Ovary (tissue), 9 donors: ENCODE measurements around the gene SLC11A2. TPM values are rescaled to one million over a fixed set of nuclear protein-coding genes. Genes with fewer than 3 reads are reported as not detected.

ENCODE experiments used
- DNase-seq, 5 donors: peaks; one replicate each; pipeline ENCODE4 v3.0.0-alpha.2; 2019 to 2020
- H3K27ac ChIP-seq, 2 donors: fragments of 200-600 bp; one replicate each; pipeline versions ENCODE4 v1.5.1 to v1.8.0; 2019 to 2022
- H3K27me3 ChIP-seq: fragments of 200-600 bp; one replicate; pipeline ENCODE4 v1.8.0; 2022
- H3K36me3 ChIP-seq: fragments of 200-600 bp; sonication (generic); one replicate; pipeline ENCODE4 v1.5.1; 2019
- H3K4me1 ChIP-seq: one replicate; pipeline ENCODE4 v1.8.1; 2013; ENCODE audit warnings: mild to moderate bottlenecking, moderate library complexity; ENCODE audit not compliant: insufficient read depth
- H3K4me3 ChIP-seq: fragments of 200-600 bp; sonication (generic); one replicate; pipeline ENCODE4 v1.5.1; 2017
- H3K9me3 ChIP-seq, 2 donors: fragments of 200-600 bp in 1 of 2; sonication (generic) in 1 of 2; one replicate each; pipeline versions ENCODE4 v1.5.1 to v1.8.1; 2013 to 2019; ENCODE audit warnings: mild to moderate bottlenecking in 1 of 2, moderate library complexity in 1 of 2
- EP300 ChIP-seq: sonication (generic); formaldehyde crosslinking; IDR thresholded peaks from one replicate; pipeline ENCODE4 v1.6.1; 2017; ENCODE audit warnings: antibody characterized with exemption
- POLR2A ChIP-seq: fragments of 450-650 bp; IDR thresholded peaks from one replicate; pipeline ENCODE4 v1.6.1; 2017; ENCODE audit warnings: antibody characterized with exemption, mild to moderate bottlenecking, moderate library complexity
- WGBS, 3 donors: extraction: QIAGEN DNeasy Blood & Tissue Kit in 1 of 3; methylation state at CpG; one replicate each; pipeline versions ENCODE4 v1.1.5 to v1.1.7; 2013 to 2017; 5-methylcytosine and 5-hydroxymethylcytosine counted together
- intact Hi-C, 4 donors: fragments of 100-400 bp; cut with DNase I; formaldehyde crosslinking; loops; one replicate each; pipeline versions ENCODE4 v1.11.0 to v1.15.1; 2022 to 2023
- polyA plus RNA-seq, 2 donors: library from polyadenylated mRNA; stranded (reverse); fragments of 200-250 nt in 1 of 2; fragments of 350-450 nt in 1 of 2; fragmentation: Illumina TruSeq in 1 of 2; extraction: RNeasy Lipid Tissue Mini Kit (QIAGEN cat#74804) in 1 of 2; gene quantifications; one replicate each; pipeline ENCODE4 v1.2.3, GENCODE V29; 2013 to 2014
- total RNA-seq, 7 donors: library from RNA; depleted of rRNA in 2 of 7; stranded (reverse); fragments of >200 nt in 2 of 7; fragmentation: NEBNext Ultra II Directional in 3 of 7; extraction: Animal tissue kit (Norgen Biotek cat#: 25700) in 3 of 7; gene quantifications; one replicate each; pipeline versions ENCODE4 v1.1.0 to v1.2.4, GENCODE V29; 2016 to 2023
- TF ChIP-seq, protein P1 (sequence below), 3 donors: fragments of 450-650 bp in 2 of 3; fragments of 200-600 bp in 1 of 3; IDR thresholded peaks; one replicate each; pipeline versions ENCODE4 v1.5.1 to v1.8.0; 2016 to 2022; ENCODE audit warnings: antibody characterized with exemption in 3 of 3, mild to moderate bottlenecking in 1 of 3
- donor health status: DM: no; HTN: no; CAD: no; lungs with moderate emphysema.
- donor health status: DM: no; HTN: no; CAD: no.
- donor health status: Bipolar disorder and iron deficiency.
- donor health status: DM: yes; HTN: yes; CAD: no.
- donor health status: DM: no; HTN: no; CAD: no.
- donor health status: DM: yes; HTN: yes; CAD: no.

SLC11A2 gene
- total and polyA plus RNA-seq, 9 donors: 13.6 to 48.8 (median 38.7) TPM

DNA sequence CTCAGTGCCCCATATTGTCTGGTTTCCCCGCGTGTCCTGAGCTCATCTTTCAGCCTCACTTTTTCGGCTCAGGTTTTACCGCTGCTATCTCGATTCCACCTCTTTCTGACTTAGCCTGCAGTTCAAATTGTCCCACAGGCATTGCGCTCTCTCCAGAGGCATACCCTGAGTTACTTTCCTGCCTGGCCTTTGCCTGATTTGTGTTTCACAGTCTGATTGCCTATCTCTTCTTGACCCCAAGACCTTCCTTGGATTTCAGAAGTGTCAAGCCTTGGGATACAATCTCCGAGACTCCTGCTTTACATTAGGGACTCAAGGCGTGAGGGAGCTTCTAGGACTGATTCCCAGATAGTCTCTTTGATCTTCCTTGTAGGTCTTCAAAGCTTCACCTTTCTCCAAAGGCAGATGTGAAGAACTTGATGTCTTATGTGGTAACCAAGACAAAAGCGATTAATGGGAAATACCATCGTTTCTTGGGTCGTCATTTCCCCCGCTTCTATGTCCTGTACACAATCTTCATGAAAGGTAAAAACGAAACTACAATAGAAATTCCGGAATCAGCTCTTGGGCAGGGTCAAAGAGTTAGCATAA lies 22.6 kb upstream of the SLC11A2 start:
- TF ChIP-seq EP300 (no peak), POLR2A (no peak)
- TF ChIP-seq, protein P1, sequence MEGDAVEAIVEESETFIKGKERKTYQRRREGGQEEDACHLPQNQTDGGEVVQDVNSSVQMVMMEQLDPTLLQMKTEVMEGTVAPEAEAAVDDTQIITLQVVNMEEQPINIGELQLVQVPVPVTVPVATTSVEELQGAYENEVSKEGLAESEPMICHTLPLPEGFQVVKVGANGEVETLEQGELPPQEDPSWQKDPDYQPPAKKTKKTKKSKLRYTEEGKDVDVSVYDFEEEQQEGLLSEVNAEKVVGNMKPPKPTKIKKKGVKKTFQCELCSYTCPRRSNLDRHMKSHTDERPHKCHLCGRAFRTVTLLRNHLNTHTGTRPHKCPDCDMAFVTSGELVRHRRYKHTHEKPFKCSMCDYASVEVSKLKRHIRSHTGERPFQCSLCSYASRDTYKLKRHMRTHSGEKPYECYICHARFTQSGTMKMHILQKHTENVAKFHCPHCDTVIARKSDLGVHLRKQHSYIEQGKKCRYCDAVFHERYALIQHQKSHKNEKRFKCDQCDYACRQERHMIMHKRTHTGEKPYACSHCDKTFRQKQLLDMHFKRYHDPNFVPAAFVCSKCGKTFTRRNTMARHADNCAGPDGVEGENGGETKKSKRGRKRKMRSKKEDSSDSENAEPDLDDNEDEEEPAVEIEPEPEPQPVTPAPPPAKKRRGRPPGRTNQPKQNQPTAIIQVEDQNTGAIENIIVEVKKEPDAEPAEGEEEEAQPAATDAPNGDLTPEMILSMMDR (IDR thresholded peaks at IDR 0.05): no peak
- WGBS, 3 donors: 11 to 26% (median 16%) methylated on average over 14 of the region's 14 CpGs
- H3K9me3 ChIP-seq: no peaks in the 10 kb centered on the region
- H3K4me1 ChIP-seq: no peaks in the 10 kb centered on the region
- peak in 1 of 5 donors; percentile 26 for DNase-seq
- peak overlapping the region; percentile 60 for H3K4me3 ChIP-seq
- intact Hi-C loops: loop anchor here in 1 of 4 donors (10.0 kb wide), 1 partner anchor 296 kb away; the partner anchor contains the start of gene CELA1
- peak overlapping the region in 1 of 2 donors; percentile 91 for H3K27ac ChIP-seq
- H3K36me3 ChIP-seq: no peaks in the 10 kb centered on the region
- H3K27me3 ChIP-seq: no peaks in the 10 kb centered on the region

DNA sequence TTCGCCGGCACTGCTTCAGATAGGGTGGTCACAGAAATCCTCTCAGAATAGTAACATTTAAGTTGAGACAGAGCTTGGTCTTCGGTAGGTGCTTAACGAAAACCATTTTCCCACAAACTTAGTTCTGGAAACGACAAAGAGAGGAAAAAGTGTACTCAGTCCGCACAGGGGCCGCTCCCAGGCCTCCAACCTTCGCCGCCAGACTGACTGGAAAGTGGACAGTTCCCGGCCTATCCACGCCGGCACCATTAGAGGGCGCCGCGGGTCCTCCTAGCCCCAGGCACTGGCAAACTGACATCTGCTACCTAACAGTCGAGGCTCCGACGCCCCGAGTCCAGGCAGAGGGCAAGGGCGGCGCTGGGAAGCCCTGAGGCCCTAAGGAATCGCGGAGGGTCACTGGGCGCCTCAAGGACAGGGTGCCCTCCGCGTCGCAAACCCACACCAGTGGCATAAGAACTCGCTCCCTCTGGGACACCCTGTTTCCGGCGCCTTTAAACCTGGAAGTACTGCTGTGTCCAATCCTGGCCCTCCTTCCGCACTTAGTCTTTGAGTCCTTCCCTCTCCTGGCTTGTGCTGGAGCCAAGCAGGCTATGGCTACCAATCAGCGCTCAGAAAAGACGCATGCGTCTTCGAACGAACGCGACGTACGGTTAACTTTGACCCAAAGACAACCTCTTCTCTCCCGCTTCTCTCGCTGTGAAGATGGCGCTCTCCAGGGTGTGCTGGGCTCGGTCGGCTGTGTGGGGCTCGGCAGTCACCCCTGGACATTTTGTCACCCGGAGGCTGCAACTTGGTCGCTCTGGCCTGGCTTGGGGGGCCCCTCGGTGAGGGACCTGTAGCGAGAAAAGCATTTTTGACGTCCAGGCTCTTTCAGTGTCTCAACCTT lies 21.7 kb upstream of the SLC11A2 start, which contains the start of gene LETMD1:
Gene LETMD1 (plus strand): TSS at position 673 of the 886 bp plus-strand sequence. CDS start 30 bp downstream, at position 703.
- intact Hi-C loops: loop anchor here in 1 of 4 donors (10.0 kb wide), 1 partner anchor 297 kb away; the partner anchor contains the start of gene CELA1
- peak; percentile 90 to 94 (median 91) for DNase-seq

DNA sequence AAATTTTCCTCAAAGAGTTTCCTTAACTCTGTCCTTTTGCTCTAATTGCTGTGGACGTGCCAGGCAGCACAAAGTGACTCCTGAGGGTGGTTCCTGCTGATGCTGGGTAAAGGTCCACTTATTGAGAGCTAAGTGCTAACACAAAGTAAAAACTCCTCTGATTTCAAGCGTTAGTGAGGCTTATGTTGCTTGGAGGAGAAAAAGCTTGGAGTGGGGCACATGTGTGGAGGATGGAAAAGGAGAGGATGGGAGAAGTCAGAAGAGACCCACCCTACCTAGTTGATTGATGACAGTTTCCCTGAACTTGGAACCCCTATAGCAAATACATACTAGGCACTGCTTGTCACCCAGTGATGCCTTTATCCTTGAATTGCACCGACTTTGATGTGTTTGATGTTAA lies 10.1 kb upstream of the SLC11A2 start:
- 56 to 64% (median 58%) methylated on average over 3 of the region's 3 CpGs for WGBS, 3 donors
- intact Hi-C loops: no loop called here

More for the DNA sequence above, 21.7 kb upstream of the SLC11A2 start, which contains the start of gene LETMD1:
- H3K27me3 ChIP-seq: no peaks in the 10 kb centered on the region
- peak within 1 kb of the TSS; percentile 60 for H3K4me3 ChIP-seq
- no peak for TF ChIP-seq EP300
- TF ChIP-seq, protein P1 (IDR thresholded peaks at IDR 0.05): peak; percentile 91 to 92 (median 92)
- TF ChIP-seq POLR2A: peak; percentile 46
- peak within 1 kb of the TSS; percentile 54 to 91 for H3K27ac ChIP-seq
- no peaks in the 10 kb centered on the region for H3K9me3 ChIP-seq
- H3K36me3 ChIP-seq: no peaks in the 10 kb centered on the region
- H3K4me1 ChIP-seq: no peaks in the 10 kb centered on the region
- whole genome bisulfite sequencing, 3 donors: 3% methylated on average over 51 of the region's 51 CpGs

More for the DNA sequence above, 10.1 kb upstream of the SLC11A2 start:
- Histone ChIP-seq H3K27ac (no peak overlapping the region), H3K9me3 (no peaks in the 10 kb centered on the region), H3K36me3 (no peaks in the 10 kb centered on the region), H3K4me3 (no peak overlapping the region), H3K27me3 (no peaks in the 10 kb centered on the region), H3K4me1 (no peaks in the 10 kb centered on the region)
- DNase-seq: no peak
- TF ChIP-seq EP300: no peak
- TF ChIP-seq POLR2A: no peak
- TF ChIP-seq, protein P1 (IDR thresholded peaks at IDR 0.05): no peak
